ENCODE data around the gene KCNIP4. TPM values are rescaled to one million over a fixed set of nuclear protein-coding genes. Genes with fewer than 3 reads are reported as not detected.

Gene KCNIP4
- total and polyA plus RNA-seq, 10 of the 15 experiments (the other 5 are each of a cell fraction or from before 2014, with no cell fraction given): 0.03 to 0.23 (median 0.13) TPM; not detected in 7

GRCh38 chr4:21012851-21013331 is 935.7 kb downstream of the KCNIP4 start (continued):
- TF ChIP-seq STAT1 (conservative IDR thresholded peaks at IDR 0.05) (no peak), HDAC6 (IDR thresholded peaks at IDR 0.05; ENCODE audit: unreplicated experiment) (no peak), ZNF217 (IDR thresholded peaks at IDR 0.05) (no peak), REST (IDR thresholded peaks at IDR 0.05; ENCODE audit: low read depth, low read length) (no peak), RAD51 (IDR thresholded peaks at IDR 0.05) (no peak), BCL11A (IDR thresholded peaks at IDR 0.05; ENCODE audit: low read depth, low read length) (no peak), MYC (IDR thresholded peaks at IDR 0.05; ENCODE audit: insufficient read depth, insufficient read length, insufficient replicate concordance, low read length, severe bottlenecking) (no peak), TBL1XR1 (IDR thresholded peaks at IDR 0.05; ENCODE audit: low read depth, low read length) (no peak), SKIL (IDR thresholded peaks at IDR 0.05; ENCODE audit: low read depth, poor library complexity, severe bottlenecking) (no peak)

All from GM12878 (cell line).